Ammon's horn (tissue), 1 donor: ENCODE results near the gene DEXI.
"Not testable (repeated sequence)": the region's sequence is repeated elsewhere in the genome, so short reads cannot be mapped to it uniquely, and the experiment has no call there.

Source experiments
- DNase-seq: peaks from one replicate; pipeline ENCODE4 v3.0.0-alpha.2; 2016; ENCODE audit warnings: low spot score

The DEXI gene

DNA sequence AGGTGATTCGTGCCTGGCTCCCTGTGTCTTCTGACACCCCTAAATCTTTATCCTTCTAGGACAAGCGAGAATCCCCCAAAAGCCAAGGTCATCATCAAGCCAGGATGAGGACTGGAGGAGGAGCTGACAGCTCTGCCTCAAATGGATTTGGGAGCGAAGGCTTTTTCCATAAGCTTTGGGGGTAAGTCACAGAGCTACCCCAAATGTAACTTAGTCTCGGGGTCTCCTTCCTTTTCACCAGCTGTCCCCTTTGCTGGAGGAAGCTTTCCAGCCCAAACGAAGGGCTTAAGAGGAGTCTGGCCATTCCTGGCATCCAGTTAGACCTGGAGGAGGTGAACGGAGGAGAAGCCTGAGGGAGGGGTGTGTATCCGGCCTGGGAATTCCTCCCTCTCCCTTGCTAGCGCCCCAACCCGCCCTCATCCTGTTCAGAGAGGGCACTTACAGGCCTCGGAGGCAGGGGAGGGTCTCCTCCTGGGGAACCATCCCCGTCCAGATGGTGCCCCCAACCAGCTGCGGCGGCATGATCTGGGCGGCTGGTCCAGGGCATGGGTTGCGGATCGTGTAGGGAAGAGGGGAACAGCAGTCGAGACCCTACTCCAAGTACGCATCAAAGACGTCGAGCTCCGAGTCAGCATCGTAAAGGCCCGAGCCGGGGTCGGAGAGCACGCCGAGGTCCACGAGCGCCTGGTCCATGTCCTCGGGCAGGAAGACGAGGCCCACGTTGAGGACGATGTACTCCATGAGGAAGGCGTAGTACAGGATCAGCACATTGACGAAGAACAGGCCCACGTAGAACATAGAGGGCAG lies 938 bp downstream of the DEXI start:
- DNase-seq, result no peak

GRCh38 chr16:10940501-10941079 lies 1.7 kb downstream of the DEXI start:
- DNase-seq, result no peak

- no peak for DNase-seq
Measured at GRCh38 chr16:10939649-10940234, 2.5 kb downstream of the DEXI start.

- no peak for DNase-seq
Measured at GRCh38 chr16:10938796-10939648, 3.2 kb downstream of the DEXI start.

DNA sequence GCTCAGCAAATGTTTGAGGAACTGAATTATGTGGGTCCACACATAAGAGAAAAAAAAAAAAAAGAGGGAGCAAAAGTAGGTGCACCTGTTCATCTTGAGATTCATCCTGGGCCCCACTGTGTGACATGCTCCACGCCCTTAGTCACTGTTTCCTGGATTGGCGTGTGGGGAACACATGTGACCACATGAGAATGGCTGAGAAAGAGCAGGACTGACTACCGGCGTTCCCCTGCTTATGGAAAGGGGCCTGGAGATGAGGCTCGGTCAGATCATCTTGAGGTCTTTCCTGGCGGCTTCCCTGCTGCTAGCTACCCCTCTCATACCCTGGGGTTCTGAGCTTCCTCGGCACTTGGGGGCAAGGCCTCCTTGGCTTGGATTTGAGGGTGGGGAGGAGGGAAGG lies 3.9 kb downstream of the DEXI start:
- DNase-seq, result no peak

- DNase-seq, result no peak
Measured at GRCh38 chr16:10937068-10937859, 5.0 kb downstream of the DEXI start.

GRCh38 chr16:10936272-10936984 lies 5.8 kb downstream of the DEXI start:
- no peak for DNase-seq

DNA sequence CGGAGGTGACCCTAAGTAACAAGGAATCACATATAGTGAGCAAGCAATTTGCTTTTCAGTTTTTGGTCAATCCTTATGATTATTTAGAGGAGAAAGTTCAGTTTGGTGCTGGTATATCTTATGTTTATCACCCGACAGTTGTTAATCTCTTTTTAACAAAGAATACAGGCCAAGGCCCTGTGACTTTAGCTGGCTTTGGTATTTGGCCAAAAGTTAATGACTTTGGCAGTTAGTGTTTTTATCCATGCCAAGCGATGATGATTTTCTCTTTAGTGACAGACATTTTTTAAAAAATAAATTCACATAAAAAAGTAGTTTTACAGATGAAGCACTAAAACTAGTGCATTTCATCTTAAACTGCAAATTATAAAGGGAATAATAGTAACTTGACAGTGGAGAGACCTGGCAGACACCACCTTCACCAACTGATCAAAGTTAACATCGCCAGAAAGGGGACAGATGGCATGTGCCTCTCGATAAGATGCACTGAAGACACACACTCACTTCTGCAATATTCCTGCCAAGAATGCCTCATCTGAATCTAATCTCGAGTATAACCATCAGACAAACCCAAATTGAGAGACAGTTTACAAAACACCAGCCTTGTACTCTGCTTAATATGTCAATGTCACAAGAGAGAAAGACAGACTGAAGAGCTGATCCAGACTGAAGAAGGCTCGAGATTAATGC lies 6.9 kb downstream of the DEXI start:
- no peak for DNase-seq

DNA sequence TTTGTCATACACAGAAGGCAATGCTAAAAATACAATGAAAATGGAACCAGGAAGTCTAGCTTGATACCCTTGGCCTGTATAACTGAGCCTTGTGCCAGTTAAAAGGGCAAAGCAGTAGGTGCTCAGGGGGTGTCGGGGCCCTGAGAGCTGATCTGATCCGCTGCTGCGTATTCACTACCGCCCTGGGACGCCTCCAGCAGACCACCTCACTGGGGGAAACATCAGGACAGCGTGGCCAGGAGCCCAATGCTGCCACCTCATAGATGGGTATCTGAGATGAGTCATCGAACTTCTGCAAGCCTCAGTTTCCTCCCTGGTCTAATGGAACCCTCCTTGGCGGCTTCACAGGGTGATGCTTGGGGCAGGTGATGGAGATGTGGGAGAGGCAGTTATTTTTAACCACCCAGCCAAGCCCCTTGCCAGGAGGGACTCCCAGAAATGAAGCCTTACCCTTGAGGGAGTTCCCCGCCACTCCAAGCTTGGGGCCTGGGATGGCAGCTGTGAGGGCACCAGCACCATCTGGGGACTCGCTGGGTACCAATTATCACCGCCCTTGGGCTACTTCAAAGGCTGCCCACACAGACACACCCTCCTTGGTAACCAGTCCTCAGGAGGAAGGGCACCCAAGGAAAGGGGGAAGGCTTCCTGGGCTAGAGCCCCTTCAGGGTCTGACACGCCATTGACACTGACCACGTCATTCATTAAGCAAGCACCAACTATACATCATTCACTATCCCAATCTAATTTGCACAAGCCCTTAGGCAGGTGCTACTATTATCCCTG lies 7.8 kb downstream of the DEXI start:
- DNase-seq, result no peak

GRCh38 chr16:10933865-10934264 lies 8.4 kb downstream of the DEXI start:
- DNase-seq, result no peak

- no peak for DNase-seq
Measured at GRCh38 chr16:10932959-10933710, 9.1 kb downstream of the DEXI start.

- no peak for DNase-seq
Measured at GRCh38 chr16:10931977-10932632, 10.2 kb downstream of the DEXI start.

- DNase-seq, result no peak
Measured at GRCh38 chr16:10931134-10931533, 11.1 kb downstream of the DEXI start.

DNA sequence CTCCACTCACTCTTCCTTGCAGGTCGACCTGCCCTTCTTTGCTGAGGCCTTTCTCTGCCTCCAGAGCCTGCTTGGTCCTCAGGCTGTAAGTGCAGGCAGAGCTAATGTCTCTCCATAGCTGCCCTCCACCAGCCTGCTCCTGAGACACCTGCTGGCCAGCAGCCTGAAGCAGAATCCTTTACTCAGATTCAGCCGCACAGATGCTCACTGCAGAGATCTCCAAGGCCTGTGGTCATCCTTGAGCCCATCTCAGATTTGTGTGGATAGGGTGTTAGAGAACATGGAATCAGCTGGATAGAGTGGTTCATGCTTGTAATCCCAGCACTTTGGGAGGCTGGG lies 11.5 kb downstream of the DEXI start:
- no peak for DNase-seq

DNA sequence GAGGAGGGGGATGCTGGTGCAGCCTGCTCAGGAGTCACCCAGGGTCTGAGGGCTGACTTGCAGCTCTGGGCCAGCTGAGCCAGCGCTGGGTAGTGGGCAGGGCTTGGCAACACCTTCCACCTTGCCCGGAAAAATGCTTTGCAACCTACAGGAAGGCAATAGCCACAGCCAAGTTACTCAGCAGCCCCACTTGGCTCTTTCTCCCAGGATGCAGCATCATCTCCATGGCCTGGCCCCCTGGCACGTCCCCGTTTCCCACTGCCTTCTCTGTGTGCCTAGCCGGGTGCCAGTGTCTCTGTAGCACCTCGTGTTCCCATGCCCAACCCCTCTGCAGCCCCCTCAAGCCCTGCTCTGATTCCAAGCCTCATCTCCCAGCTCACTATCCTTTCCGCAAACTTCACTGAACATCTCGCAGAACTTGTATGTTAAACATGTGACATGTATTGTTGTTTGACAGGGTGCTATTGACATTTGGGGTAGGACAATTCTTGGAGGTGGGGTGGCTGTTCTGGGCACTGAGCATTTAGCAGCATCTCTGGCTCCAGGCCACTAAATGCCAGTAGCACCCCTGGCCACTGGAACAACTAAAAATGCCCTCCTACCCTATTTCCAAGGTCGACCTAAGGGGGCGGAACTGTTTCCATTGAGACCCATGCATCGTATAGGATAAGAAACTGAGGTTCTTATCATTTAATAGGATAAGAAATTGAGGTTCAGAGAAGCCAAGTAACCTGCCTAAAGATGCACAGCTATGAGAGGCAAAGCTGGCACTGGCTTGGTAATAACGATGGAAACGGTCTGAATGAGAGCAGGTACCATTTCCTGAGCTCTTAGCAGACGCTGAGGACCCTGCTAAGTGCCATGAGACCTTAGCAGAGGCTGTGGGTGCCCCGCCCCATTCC lies 12.2 kb downstream of the DEXI start:
- DNase-seq, result no peak

DNA sequence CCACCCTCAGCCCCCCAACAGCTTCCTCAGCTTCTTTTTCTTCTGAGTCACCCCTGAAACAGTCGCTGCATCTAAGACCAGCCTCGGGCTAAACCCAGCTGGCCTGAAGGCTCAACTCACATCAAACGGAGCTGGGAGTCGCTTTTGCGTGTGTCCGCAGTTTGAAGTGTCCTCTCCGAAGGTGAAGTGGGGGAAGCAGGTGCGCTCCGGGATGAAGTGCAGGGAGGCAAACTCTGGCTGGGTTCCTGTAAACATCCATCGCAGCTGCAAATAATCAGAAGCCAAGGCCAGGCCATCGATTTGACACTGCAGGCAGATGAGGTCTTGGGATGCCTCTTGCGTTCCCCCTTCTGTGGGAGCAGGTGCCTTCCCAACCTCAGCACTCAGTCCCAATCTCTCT lies 13.2 kb downstream of the DEXI start:
- not testable (repeated sequence) for DNase-seq

DNA sequence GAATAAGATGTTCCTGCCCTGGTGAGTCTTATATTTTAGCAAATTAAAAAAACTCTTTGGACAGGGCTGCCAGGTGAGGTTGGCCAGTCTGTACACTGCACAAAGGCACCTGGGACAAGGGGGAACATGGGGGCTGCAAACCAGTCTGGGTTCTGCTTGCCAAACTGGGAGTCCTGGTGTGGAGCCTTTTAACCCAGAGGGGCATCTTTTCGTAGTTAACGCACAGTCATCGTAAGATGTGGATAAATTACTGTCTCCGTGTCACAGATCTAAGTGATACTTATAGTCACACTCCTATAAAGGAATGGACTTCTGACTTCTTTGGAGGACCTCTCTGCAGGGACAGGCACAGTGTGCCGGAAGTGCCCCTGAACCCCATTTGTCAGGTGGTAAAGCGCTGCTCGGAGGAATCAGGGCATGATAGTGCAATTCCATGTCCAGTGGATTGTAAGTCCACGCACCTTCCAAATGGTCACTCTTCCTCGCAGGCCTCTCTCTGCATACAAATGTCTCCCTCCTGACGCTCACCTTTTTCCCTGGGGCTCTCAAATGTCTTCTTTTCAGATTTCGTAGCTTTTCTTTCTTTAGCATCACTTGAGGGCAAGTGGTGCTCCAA lies 14.7 kb downstream of the DEXI start:
- DNase-seq, result no peak
